ENCODE data around the gene SLC44A5.
"Not testable (repeated sequence)": the region's sequence is repeated elsewhere in the genome, so short reads cannot be mapped to it uniquely, and the experiment has no call there.

The SLC44A5 gene

DNA sequence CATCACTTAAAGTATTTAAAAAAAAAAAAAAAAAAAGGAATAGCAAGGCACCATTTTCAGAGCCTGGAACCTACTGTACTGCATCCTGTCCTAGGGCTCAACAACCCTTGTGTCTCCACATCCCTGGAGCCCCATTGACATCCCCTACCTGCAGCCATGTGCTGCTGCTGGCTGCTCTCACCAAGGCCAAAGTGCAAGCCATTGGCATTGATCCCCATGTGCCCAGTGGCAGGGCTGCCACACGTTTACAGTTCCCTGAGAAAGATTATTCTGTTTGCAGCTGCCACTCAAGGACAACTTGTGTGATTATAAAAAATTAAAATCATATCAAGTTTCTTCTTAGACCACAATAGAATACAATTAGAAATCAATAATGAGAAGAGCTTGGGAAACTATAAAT, 346.8 kb downstream of the SLC44A5 start:
- DNase-seq, result no peak

DNA sequence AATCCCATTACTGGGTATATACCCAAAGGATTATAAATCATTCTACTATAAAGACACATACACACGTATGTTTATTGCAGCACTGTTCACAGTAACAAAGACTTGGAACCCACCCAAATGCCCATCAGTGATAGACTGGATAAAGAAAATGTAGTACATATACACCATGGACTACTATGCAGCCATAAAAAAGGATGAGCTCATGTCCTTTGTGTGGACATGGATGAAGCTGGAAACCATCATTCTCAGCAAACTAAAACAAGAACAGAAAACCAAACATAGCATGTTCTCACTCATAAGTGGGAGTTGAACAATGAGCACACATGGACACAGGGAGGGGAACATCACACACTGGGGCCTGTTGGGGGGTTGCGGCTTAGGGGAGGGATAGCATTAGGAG, 347.3 kb downstream of the SLC44A5 start:
- not testable (repeated sequence) for DNase-seq

DNA sequence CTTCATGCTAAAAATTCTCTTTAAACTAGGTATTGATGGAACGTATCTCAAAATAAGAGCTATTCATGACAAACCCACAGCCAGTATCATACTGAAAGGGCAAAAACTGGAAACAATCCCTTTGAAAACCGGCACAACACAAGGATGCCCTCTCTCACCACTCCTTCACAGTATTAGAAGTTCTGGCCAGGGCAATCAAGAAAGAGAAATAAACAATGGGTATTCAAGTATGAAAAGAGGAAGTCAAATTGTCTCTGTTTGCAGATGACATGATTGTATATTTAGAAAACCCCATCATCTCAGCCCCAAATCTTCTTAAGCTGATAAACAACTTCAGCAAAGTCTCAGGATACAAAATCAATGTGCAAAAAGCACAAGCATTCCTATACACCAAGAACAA, 349.0 kb downstream of the SLC44A5 start:
- not testable (repeated sequence) for DNase-seq

DNA sequence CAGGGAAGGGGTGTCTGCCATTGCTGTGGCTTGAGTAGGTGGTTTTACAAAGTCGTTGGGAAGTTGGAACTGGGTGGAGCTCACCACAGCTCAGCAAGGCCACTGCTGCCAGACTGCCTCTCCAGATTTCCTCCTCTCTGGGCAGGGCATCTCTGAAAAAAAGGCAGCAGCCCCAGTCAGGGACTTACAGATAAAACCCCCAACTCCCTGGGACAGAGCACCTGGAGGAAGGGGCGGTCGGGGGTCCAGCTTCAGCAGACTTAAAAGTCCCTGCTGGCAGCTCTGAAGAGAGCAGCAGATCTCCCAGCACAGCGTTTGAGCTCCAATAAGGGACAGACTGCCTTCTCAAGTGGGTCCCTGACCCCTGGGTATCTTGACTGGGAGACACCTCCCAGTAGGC, 352.6 kb downstream of the SLC44A5 start:
- no peak for DNase-seq

DNA sequence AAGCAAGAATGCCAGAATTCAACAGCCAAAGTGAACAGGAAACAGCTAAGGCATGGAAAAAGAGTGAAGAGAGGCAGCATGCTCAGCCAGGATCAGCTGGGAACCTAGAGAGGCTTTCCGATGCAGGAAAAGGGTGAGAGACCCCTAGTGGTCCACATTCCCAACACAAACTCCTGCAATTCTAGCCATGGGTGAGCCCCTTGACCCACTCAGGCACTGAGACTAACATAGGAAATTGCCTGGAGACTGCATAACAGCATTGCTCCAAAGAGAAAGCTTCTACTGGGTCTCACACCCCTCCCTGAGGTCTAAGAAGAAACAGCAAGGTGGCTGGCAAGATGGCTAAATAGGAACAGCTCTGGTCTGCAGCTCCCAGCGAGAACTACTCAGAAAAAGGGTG, 353.5 kb downstream of the SLC44A5 start:
- no peak for DNase-seq

DNA sequence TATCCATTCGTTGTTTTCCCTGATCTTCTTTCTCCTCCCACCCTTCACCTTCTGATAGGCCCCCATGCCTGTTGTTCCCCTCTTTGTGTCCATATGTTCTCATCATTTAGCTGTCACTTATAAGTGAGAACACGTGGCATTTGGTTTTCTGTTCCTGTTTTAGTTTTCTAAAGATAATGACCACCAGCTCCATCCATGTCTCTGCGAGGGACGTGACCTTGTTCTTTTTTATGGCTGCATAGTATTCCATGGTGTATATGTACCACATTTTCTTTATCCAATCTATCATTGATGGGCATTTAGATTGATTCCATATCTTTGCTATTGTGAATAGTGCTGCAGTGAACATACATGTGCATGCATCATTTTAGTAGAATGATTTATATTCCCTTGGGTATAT, 360.8 kb downstream of the SLC44A5 start:
- DNase-seq, result not testable (repeated sequence)

DNA sequence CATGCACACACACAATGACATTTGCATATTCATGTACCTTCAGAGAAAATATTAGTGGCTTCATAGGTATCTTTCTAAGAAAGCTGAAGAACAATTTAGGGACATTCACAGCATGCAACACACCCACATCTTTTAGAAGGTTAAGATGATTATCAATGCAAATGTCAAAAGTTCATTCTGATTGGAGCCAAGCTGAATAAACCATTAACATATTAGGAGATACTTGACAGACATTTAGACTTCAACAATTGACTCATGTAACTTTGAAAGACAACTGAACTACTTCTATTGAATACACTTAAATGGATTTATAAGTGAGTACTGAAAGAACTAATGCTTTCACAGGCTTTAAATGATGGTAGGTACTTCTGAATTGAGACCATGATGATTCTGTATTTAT, 365.7 kb downstream of the SLC44A5 start:
- DNase-seq, result no peak

DNA sequence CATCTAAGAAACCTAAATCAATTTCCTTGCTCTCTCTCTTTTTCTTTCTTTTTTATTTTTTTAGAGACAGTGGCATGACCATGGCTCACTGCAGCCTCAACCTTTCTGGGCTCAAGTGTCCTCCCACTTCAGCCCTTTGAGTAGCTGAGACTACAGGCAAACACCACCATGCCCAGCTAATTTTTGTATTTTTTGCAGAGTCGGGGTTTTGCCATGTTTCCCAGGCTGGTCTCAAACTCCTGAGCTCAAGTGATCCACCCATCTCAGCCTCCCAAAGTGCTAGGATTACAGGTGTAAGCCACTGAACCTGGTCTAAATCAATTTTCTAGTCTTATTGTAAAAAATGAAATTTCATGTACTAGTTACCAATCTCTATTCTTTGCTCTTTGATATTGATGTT, 367.8 kb downstream of the SLC44A5 start:
- DNase-seq, result no peak

DNA sequence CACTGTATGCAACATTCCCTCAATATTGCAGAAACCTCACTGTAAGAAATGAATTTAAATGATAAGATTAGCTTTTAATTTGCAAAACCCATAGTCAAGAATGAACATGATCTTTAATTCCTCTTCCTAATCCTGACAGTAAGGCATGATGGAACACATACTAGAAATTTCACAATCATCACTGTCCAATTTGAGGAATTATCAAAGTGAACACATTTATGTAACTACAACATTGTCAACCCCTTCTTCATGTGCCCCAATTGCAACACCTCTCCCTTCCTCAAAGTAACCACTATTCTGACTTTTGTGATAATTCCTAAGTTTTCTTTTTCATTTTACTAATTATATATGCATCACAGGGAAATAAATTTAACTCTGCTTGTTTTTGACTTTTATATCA, 373.6 kb downstream of the SLC44A5 start:
- DNase-seq, result no peak

DNA sequence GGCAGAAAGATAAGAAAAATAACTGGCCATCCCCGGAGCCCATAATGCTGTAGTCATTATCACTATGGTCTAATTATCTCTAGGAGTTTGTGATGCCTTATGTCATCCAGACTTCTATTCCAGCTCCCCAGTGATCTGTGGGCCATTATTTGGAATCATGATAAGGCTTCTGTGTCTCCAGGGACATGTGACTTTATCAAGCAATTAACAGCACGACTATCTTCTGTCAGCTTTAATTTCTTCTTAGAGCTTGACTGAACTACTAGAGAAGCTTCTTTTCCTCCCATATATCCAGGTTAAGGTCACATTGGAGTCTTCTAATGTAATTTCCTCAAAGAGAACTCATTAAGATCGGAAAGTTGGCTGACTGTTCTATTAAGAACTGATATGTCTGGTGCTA, 376.4 kb downstream of the SLC44A5 start:
- no peak for DNase-seq

DNA sequence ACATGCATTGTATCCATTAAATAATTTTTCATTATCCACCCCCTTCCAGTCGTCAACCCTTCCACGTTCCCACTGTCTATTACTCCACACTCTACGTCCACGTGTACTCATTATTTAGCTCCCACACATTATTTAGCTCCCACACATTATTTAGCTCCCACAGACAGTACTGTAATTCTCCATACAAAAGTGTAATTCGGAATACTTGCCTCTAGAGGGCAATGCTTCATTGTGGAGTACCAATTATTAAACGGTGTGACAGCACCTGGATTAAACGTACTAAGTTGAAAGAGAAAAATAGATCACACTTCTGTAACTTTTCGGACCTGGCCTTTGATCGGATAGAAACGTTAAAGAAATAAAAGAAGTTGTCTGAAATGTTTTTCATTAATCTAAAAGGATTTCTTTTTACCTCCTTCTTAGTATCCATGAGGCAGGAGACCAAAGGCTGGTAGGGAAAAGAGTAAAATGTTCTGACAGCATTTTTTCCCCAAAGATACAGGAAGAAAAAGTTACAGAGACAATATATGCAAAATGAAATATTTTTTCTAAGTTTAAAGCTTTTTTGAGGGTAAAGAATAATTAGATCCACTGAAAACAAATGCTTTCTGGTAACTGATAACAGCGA, 377.5 kb downstream of the SLC44A5 start:
- DNase-seq, result peak; percentile 1 to 18

DNA sequence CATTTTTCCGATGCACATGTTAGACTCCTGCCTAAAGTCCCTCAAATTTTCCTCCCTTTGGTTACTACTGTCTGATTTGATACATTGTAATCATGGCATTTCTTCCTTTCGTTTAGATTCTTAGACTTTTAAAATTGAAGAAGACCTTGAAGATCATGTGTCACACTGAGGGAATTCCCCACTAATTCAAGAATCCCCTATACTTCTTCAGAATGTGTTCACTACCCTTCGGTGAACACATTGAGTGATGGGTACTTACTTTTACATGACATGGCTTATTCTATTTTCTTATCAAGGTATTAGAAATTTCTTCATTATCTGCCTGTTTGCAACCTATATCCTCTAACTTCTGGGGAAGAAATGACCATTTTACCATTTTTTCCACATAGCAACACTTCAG, 390.8 kb downstream of the SLC44A5 start:
- no peak for DNase-seq

DNA sequence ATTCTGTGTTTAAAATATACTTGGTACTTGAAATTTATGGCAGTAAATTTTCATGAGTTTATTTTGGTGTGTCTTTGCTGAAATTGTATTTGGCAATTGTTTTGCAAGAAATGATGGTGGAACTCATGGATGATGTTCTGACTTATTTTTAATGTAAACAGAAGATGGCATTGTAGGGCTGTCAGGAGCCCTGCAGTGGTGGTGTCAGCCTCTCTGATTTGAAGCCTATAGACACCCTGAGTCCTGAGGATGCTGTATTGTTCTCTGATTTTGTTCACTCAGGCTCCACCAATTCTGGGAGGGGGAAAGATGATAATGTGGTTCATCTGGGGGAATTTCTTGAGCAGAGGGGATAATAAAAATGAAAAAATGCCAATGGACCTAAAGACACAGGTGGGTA, 396.9 kb downstream of the SLC44A5 start:
- no peak for DNase-seq

DNA sequence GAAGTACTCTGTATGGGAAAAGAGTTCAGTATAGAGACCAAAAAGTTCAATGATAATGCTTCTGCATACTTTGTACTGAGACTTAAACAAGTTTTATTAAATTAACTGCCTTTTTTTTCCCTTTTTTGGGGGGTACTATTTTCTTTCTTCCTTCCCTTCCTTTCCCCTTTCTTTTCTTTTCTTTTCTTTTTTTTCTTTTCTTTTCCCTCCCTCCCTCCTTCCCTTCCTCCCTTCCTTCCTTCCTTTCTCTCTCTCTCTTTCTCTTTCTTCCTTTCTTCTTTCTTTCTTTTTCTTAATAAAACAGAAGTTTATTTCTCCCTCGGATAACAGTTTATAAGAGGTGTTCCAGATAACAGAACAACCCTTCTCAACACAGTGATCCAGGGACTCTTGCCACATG, 399.3 kb downstream of the SLC44A5 start:
- no peak for DNase-seq

DNA sequence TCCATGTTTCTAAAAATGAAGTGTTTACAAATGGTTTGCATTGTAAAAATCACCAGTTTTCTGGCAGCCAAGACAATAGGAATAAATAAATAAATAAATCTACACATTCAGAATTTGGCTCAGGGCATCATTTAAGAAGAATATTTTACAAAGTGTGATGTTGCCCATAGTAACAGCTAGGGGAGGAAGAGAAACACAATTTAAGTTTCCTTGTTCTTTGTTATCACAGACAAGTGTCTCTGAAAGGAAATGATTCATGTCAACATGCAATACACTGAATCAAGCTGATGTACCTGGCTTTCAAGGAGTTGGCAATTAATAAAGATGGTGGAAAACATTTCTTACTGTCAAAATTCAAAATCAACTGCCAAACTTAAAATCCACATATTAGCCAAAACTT, 402.1 kb downstream of the SLC44A5 start:
- no peak for DNase-seq

DNA sequence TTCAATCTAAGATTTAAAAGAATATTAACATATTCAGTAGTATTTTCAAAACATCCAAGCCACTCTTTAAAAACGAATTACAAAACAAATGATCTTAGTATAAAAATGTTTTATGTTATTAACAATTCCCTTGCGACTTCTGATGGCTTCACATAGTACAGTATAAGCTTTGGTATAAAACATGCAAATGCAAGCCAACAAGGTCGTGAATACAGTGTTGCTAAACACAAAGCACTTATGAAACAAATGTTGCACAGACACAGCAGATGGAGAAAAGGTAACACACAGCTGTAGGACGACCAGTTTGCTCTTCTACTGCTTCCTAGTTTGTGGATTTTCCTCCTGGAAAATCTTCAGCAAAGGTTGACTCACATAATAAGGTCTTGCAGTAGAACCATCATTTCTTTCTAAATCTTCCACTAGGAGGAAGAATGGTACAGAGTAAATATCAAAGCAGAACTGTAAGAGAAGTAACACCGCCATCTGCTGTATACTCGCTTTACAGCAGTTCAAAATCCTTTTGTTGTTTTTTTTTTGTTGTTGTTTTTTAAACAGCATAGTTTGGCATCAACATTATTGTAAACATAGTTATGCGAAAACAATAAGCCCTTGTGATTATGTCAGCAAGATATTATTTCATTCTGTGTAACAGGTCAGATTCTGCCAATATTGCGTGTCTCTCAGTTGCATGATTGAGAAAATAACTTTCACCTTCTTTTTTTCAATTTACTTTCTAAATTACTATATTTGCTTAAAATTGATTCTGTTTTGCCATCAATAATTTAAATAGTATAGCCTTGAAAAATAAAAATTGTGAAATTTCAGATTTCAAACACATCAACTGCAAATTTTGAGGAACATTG, 407.3 kb downstream of the SLC44A5 start:
- DNase-seq, result peak in 1 of 2 experiments; percentile 11

DNA sequence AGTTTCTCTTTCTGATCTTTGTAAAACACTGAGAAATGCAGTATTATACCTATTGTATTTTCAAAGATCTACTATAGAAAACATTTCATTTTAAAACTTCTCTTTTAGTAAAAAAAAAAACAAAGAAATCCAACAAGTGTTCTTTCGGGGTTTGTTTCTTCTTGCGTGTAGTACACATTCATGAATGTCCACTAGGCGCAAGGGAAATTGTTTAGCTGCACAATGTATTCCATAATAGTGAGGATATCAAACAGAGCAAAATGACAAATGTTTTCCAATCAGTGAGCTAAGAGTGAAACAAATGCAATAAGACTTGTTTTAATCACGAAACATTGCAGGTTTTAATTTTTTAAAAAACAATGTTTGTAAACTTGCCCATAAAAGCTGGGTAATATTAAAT, 408.2 kb downstream of the SLC44A5 start:
- no peak for DNase-seq

DNA sequence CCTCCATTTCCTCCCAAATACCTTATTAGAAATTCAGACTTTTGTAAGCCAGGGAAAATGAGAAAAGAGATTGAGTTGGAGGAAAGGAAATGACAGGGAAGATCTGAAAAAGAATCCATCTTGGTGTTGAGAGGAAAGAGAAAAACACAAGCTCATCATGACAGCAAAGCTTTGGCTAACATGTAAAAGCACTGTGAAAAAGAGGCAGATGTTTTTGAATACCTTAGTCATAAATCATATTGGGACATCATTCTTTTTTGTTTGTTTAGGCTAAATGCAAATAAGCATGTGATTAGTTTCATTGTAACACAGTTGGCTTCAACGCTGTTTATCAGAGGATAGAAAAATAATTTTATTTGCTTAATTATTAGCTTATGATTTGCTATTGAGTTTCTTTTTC, 412.2 kb downstream of the SLC44A5 start:
- no peak for DNase-seq

DNA sequence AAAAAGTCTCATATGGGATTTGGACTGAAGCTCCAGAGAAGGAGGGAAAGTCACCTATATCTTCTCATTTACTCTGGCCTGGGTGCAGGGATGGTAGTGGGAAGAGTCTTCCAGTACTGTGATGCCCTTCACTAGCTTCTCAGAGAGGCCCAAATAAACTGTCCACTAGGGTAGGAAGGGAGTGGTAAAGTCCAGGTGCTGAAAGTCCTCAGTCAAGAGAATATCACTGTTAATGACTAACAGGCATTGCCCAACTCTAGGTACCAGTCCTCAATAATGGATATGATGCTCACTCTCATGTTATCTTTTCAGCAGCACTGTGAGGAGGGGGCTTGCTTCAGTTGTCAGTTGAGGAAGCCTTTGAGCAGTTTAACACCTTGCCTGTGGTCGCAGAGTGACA, 412.8 kb downstream of the SLC44A5 start:
- DNase-seq, result no peak

DNA sequence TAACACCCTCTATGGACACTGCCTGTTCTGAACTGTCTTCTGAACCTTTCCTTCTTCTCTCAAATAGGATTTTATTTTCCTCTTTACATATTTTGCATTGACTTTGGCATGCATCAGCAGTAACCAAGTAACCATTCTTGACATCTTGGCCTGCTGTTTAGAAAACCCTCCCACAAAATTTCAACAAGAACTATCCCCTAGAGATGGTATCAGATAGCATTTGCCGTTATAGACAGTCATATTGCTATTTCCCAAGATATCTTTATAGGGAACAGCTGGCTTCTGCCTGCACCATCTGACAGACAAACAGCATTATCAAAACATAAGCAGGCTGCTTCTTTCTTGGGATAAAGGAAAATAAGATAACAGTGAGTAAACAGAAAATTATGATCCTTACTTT, 422.0 kb downstream of the SLC44A5 start:
- DNase-seq, result no peak

DNA sequence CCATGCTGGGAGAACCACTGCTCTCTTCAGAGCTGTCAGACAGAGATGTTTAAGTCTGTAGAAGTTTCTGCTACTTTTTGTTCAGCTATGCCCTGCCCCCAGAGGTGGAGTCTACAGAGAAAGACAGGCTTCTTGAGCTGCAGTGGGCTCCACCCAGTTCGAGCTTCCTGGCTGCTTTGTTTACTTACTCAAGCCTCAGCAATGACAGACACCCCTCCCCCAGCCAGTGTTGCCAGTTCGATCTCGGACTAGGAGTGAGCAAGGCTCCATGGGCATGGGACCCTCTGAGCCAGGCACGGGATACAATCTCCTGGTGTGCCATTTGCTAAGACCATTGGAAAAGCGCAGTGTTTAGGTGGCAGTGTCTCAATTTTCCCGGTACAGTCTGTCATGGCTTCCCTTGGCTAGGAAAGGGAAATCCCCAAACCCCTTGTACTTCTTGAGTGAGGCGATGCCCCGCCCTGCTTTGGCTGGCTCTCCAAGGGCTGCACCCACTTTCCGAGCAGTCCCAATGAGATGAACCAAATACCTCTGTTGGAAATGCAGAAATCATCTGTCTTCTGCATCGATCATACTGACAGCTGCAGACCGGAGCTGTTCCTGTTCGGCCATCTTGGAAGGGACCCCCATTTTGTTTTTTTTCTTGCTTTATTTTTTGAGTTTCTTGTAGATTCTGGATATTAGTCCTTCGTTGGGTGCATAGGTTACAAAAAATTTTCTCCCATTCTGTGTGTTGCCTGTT, 429.5 kb downstream of the SLC44A5 start:
- DNase-seq, result not testable (repeated sequence)

DNA sequence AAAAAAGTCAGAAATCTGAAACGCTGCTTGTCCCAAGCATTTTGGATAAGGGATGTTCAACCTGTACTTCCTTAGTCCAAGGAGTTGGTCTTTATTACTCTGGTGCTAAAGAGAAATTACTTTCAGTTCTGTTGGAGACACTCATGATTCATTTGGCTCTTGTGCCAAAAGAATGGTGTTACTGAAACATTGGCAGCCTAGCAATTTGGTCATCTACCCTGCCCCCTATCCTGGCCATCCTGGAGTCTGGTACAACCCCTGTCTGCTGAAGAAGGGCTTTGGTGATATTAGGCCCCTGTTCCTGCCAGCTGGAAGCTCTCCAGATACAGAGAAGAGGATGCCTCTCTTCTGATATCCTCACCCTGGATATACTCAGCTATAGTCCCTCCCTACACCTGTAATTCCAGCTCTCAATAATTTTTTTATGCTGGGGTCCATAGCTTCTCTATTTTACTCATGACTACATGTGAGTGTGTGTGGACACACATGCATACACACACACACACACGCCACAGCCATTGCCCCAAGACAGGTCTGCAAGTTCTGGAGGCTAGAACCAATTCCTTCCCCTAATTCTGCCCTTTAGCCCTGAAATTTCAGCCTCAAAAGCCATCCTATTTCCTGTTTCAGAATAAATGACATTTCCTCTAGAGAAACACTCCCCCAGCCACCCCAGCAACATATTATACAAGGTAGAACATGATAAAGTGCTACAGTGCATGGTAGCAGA, 436.7 kb downstream of the SLC44A5 start:
- no peak for DNase-seq

DNA sequence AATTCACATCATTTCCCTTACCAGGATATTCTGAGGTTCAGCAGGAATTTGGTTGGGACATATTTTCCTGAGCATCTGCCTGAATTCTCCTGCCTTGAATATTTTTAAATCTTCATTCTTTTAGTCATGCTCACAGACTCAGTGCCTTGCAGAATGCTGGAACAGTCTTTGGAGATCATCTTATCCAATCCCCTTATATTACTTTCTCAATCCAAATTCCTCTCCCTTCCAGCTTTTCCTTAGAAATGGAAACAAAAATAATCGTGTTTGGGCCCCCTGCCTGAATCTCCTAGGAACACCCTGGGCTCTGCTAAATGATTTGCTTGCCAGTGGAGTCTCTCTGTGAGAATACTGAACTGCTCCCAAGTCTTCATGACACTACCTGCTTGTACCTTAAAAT, 438.4 kb downstream of the SLC44A5 start:
- no peak for DNase-seq

All from NCI-H187 (cell line).